ENCODE data around the gene THOC1. TPM values are rescaled to one million over a fixed set of nuclear protein-coding genes. Genes with fewer than 3 reads are reported as not detected.
"Not testable (repeated sequence)": the region's sequence is repeated elsewhere in the genome, so short reads cannot be mapped to it uniquely, and the experiment has no call there.

The THOC1 gene
- total RNA-seq, 1 experiment from 2014 or later, result 74.5 TPM

DNA sequence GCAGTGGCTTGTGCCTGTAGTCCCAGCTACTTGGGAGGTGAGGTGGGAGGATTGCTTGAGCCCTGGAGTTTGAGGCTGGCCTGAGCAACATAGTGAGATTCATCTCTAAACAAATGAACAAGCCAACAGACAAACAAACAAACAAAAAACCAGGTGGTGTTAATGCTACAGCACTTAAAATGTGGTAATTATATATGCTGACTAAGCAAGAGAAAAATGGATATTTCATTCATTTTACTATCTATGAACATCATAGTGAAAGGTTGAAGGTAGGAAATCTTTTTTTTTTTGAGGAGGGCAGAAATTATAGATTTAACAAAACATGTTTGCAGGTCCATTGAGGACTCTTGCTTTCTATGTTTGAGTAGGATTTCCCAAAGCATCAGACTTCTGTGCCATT is 42.2 kb upstream of the THOC1 start:
- Histone ChIP-seq H3K27ac (ENCODE audit: insufficient read length, low read depth, low read length) (no peak overlapping the region), H2BK20ac (ENCODE audit: low read depth, low read length, poor library complexity, severe bottlenecking) (no peak overlapping the region), H2BK12ac (ENCODE audit: insufficient read length, low read depth, low read length) (no peak overlapping the region), H2AK5ac (ENCODE audit: insufficient read length, low read length) (no peak overlapping the region), H3K79me1 (ENCODE audit: insufficient read depth, low read depth, low read length, poor library complexity, severe bottlenecking) (no peaks in the 10 kb centered on the region), H2BK5ac (ENCODE audit: insufficient read length, low read length) (no peak overlapping the region), H4K91ac (ENCODE audit: insufficient read length, low read depth, low read length) (no peak overlapping the region), H3K23me2 (ENCODE audit: insufficient read length, low read depth, low read length, poor library complexity, severe bottlenecking) (no peaks in the 10 kb centered on the region), H4K5ac (ENCODE audit: insufficient read length, low read depth, low read length) (no peak overlapping the region), H3K23ac (ENCODE audit: insufficient read length, low read depth, low read length) (no peak overlapping the region), H3K4me1 (ENCODE audit: insufficient read depth, low read length) (peaks cover 3% of the 10 kb centered on the region; the same call in 1 of the 2 replicates), H3K18ac (ENCODE audit: insufficient read length, low read depth, low read length) (no peak overlapping the region), H3T11ph (ENCODE audit: low read length) (no peak overlapping the region), H3K9ac (ENCODE audit: extremely low read depth, insufficient read length, low read length) (no peak overlapping the region), H3K14ac (ENCODE audit: insufficient read depth, low read length) (no peak overlapping the region), H2BK120ac (ENCODE audit: low read depth, low read length, poor library complexity, severe bottlenecking) (no peak overlapping the region), H3K79me2 (ENCODE audit: insufficient read depth, low read length) (no peaks in the 10 kb centered on the region), H3K56ac (ENCODE audit: insufficient read length, low read depth, low read length) (no peak overlapping the region), H3K9me3 (ENCODE audit: control insufficient read depth, low read depth, low read length) (no peaks in the 10 kb centered on the region), H2AFZ (ENCODE audit: low read length) (no peak overlapping the region), H4K20me1 (ENCODE audit: control insufficient read depth, insufficient read depth, insufficient read length) (no peaks in the 10 kb centered on the region), H3K4ac (ENCODE audit: low read depth, low read length) (no peak overlapping the region), H3K27me3 (ENCODE audit: insufficient read depth, low read length) (no peaks in the 10 kb centered on the region), H4K8ac (replicated peaks; ENCODE audit: insufficient read length, low read depth, low read length) (no peak overlapping the region), H3K4me2 (ENCODE audit: insufficient read depth, insufficient read length, low read length) (no peak overlapping the region), H2BK15ac (ENCODE audit: low read depth, low read length) (no peak overlapping the region)
- Mint-ChIP-seq H3K4me1 (peaks cover 30 to 31% of the 10 kb centered on the region in 2 experiments), H3K27me3 (ENCODE audit: low read depth) (peaks cover 5% of the 10 kb centered on the region), H3K9me3 (no peaks in the 10 kb centered on the region; a peak in 1 of 5 replicates), H3K4me3 (no peak overlapping the region), H3K27ac (no peak overlapping the region), H3K36me3 (ENCODE audit: insufficient read depth in 1 of 3, low read depth in 3 of 3) (no peaks in the 10 kb centered on the region; a peak in 1 of 7 replicates)
- no peak for DNase-seq
- TF ChIP-seq, protein P1, sequence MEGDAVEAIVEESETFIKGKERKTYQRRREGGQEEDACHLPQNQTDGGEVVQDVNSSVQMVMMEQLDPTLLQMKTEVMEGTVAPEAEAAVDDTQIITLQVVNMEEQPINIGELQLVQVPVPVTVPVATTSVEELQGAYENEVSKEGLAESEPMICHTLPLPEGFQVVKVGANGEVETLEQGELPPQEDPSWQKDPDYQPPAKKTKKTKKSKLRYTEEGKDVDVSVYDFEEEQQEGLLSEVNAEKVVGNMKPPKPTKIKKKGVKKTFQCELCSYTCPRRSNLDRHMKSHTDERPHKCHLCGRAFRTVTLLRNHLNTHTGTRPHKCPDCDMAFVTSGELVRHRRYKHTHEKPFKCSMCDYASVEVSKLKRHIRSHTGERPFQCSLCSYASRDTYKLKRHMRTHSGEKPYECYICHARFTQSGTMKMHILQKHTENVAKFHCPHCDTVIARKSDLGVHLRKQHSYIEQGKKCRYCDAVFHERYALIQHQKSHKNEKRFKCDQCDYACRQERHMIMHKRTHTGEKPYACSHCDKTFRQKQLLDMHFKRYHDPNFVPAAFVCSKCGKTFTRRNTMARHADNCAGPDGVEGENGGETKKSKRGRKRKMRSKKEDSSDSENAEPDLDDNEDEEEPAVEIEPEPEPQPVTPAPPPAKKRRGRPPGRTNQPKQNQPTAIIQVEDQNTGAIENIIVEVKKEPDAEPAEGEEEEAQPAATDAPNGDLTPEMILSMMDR (conservative IDR thresholded peaks at IDR 0.05), result no peak

DNA sequence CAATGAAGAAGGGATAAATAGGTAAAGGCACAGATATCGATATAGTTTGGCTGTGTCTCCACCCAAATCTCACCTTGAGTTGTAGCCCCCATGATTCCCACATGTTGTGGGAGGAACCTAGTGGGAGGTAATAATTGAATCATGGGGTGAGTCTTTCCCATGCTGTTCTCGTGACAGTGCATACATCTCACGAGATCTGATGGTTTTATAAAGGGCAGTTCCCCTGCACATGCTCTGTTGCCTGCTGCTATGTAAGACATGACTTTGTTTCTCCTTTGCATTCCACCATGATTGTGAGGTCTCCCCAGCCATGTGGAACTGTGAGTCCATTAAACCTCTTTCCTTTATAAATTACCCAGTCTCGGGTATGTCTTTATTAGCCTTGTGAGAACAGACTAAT is 40.2 kb upstream of the THOC1 start:
- H3K79me1 ChIP-seq (ENCODE audit: insufficient read depth, low read depth, low read length, poor library complexity, severe bottlenecking); H3K18ac ChIP-seq (ENCODE audit: insufficient read length, low read depth, low read length); H3K9me3 ChIP-seq (ENCODE audit: control insufficient read depth, low read depth, low read length); H3K9me3 Mint-ChIP-seq; H3K36me3 Mint-ChIP-seq (ENCODE audit: insufficient read depth in 1 of 3, low read depth in 3 of 3); H3K23ac ChIP-seq (ENCODE audit: insufficient read length, low read depth, low read length); H4K91ac ChIP-seq (ENCODE audit: insufficient read length, low read depth, low read length); H4K8ac ChIP-seq (replicated peaks; ENCODE audit: insufficient read length, low read depth, low read length); DNase-seq; H3K27ac Mint-ChIP-seq; H2AK5ac ChIP-seq (ENCODE audit: insufficient read length, low read length); H3K27me3 ChIP-seq (ENCODE audit: insufficient read depth, low read length); H2BK120ac ChIP-seq (ENCODE audit: low read depth, low read length, poor library complexity, severe bottlenecking); H2BK15ac ChIP-seq (ENCODE audit: low read depth, low read length); H2BK5ac ChIP-seq (ENCODE audit: insufficient read length, low read length); H4K5ac ChIP-seq (ENCODE audit: insufficient read length, low read depth, low read length); H3K23me2 ChIP-seq (ENCODE audit: insufficient read length, low read depth, low read length, poor library complexity, severe bottlenecking); H2AFZ ChIP-seq (ENCODE audit: low read length); H3K27ac ChIP-seq (ENCODE audit: insufficient read length, low read depth, low read length); H3K4me2 ChIP-seq (ENCODE audit: insufficient read depth, insufficient read length, low read length); H3K79me2 ChIP-seq (ENCODE audit: insufficient read depth, low read length); H3K9ac ChIP-seq (ENCODE audit: extremely low read depth, insufficient read length, low read length); H3T11ph ChIP-seq (ENCODE audit: low read length); H3K27me3 Mint-ChIP-seq (ENCODE audit: low read depth); H3K4me3 Mint-ChIP-seq; H3K4ac ChIP-seq (ENCODE audit: low read depth, low read length); H2BK12ac ChIP-seq (ENCODE audit: insufficient read length, low read depth, low read length); H2BK20ac ChIP-seq (ENCODE audit: low read depth, low read length, poor library complexity, severe bottlenecking); H3K14ac ChIP-seq (ENCODE audit: insufficient read depth, low read length); H4K20me1 ChIP-seq (ENCODE audit: control insufficient read depth, insufficient read depth, insufficient read length); H3K56ac ChIP-seq (ENCODE audit: insufficient read length, low read depth, low read length); H3K4me1 ChIP-seq (ENCODE audit: insufficient read depth, low read length): not testable (repeated sequence)
- no CpG with 5 or more reads among the region's 4 CpGs for WGBS (ENCODE audit: extremely low coverage, insufficient read length, low lambda C conversion rate)
- H3K4me1 Mint-ChIP-seq, result peaks cover 45 to 47% of the 10 kb centered on the region in 2 experiments

Data from H9 (cell line).